ENCODE measurements around the gene PRKCE.

The PRKCE gene

GRCh38 chr2:46116553-46116991 lies 465.1 kb downstream of the PRKCE start:
- FAIRE-seq, result no peak
- TF ChIP-seq TAF1 (IDR thresholded peaks at IDR 0.05; ENCODE audit: borderline replicate concordance, low read depth, low read length) (no peak), POLR2AphosphoS5 (IDR thresholded peaks at IDR 0.05; ENCODE audit: low read depth, low read length) (no peak), POLR2A (IDR thresholded peaks at IDR 0.05; ENCODE audit: low read depth, low read length) (no peak)
- no peak for DNase-seq (ENCODE audit: insufficient read length)

- DNase-seq (ENCODE audit: insufficient read length), result no peak
- no peak for FAIRE-seq
- TF ChIP-seq POLR2AphosphoS5 (IDR thresholded peaks at IDR 0.05; ENCODE audit: low read depth, low read length), result no peak
- no peak for TF ChIP-seq POLR2A (IDR thresholded peaks at IDR 0.05; ENCODE audit: low read depth, low read length)
- TF ChIP-seq TAF1 (IDR thresholded peaks at IDR 0.05; ENCODE audit: borderline replicate concordance, low read depth, low read length), result no peak
These were observed 465.9 kb downstream of the PRKCE start for GRCh38 chr2:46117379-46117778.

GRCh38 chr2:46117994-46118393 lies 466.5 kb downstream of the PRKCE start:
- no peak for FAIRE-seq
- no peak for TF ChIP-seq POLR2A (IDR thresholded peaks at IDR 0.05; ENCODE audit: low read depth, low read length)
- TF ChIP-seq POLR2AphosphoS5 (IDR thresholded peaks at IDR 0.05; ENCODE audit: low read depth, low read length), result no peak
- no peak for TF ChIP-seq TAF1 (IDR thresholded peaks at IDR 0.05; ENCODE audit: borderline replicate concordance, low read depth, low read length)

GRCh38 chr2:46118656-46119371 lies 467.3 kb downstream of the PRKCE start:
- TF ChIP-seq TAF1 (IDR thresholded peaks at IDR 0.05; ENCODE audit: borderline replicate concordance, low read depth, low read length), result no peak
- TF ChIP-seq POLR2A (IDR thresholded peaks at IDR 0.05; ENCODE audit: low read depth, low read length), result no peak
- TF ChIP-seq POLR2AphosphoS5 (IDR thresholded peaks at IDR 0.05; ENCODE audit: low read depth, low read length), result no peak
- DNase-seq (ENCODE audit: insufficient read length), result no peak
- no peak for FAIRE-seq

More at GRCh38 chr2:46117994-46118393, 466.5 kb downstream of the PRKCE start:
- no peak for DNase-seq (ENCODE audit: insufficient read length)

- no peak for FAIRE-seq
- TF ChIP-seq POLR2AphosphoS5 (IDR thresholded peaks at IDR 0.05; ENCODE audit: low read depth, low read length) (no peak), POLR2A (IDR thresholded peaks at IDR 0.05; ENCODE audit: low read depth, low read length) (no peak), TAF1 (IDR thresholded peaks at IDR 0.05; ENCODE audit: borderline replicate concordance, low read depth, low read length) (no peak)
- DNase-seq (ENCODE audit: insufficient read length), result no peak
These were observed 468.0 kb downstream of the PRKCE start for GRCh38 chr2:46119453-46119852.

- TF ChIP-seq TAF1 (IDR thresholded peaks at IDR 0.05; ENCODE audit: borderline replicate concordance, low read depth, low read length) (no peak), POLR2A (IDR thresholded peaks at IDR 0.05; ENCODE audit: low read depth, low read length) (no peak), POLR2AphosphoS5 (IDR thresholded peaks at IDR 0.05; ENCODE audit: low read depth, low read length) (no peak)
- FAIRE-seq, result no peak
- no peak for DNase-seq (ENCODE audit: insufficient read length)
These were observed 469.5 kb downstream of the PRKCE start for GRCh38 chr2:46120792-46121555.

- no peak for DNase-seq (ENCODE audit: insufficient read length)
- no peak for TF ChIP-seq POLR2A (IDR thresholded peaks at IDR 0.05; ENCODE audit: low read depth, low read length)
- TF ChIP-seq POLR2AphosphoS5 (IDR thresholded peaks at IDR 0.05; ENCODE audit: low read depth, low read length), result no peak
- no peak for TF ChIP-seq TAF1 (IDR thresholded peaks at IDR 0.05; ENCODE audit: borderline replicate concordance, low read depth, low read length)
- no peak for FAIRE-seq
These were observed 471.0 kb downstream of the PRKCE start for GRCh38 chr2:46122318-46122976.

GRCh38 chr2:46123013-46123412 lies 471.5 kb downstream of the PRKCE start:
- no peak for DNase-seq (ENCODE audit: insufficient read length)
- TF ChIP-seq POLR2A (IDR thresholded peaks at IDR 0.05; ENCODE audit: low read depth, low read length) (no peak), POLR2AphosphoS5 (IDR thresholded peaks at IDR 0.05; ENCODE audit: low read depth, low read length) (no peak), TAF1 (IDR thresholded peaks at IDR 0.05; ENCODE audit: borderline replicate concordance, low read depth, low read length) (no peak)
- FAIRE-seq, result no peak

- DNase-seq (ENCODE audit: insufficient read length) (no peak), FAIRE-seq (no peak)
- TF ChIP-seq POLR2A (IDR thresholded peaks at IDR 0.05; ENCODE audit: low read depth, low read length), result no peak
- no peak for TF ChIP-seq POLR2AphosphoS5 (IDR thresholded peaks at IDR 0.05; ENCODE audit: low read depth, low read length)
These were observed 474.3 kb downstream of the PRKCE start for GRCh38 chr2:46125798-46126197.

GRCh38 chr2:46126571-46126970 lies 475.1 kb downstream of the PRKCE start:
- DNase-seq (ENCODE audit: insufficient read length) (no peak), FAIRE-seq (no peak)
- no peak for TF ChIP-seq POLR2AphosphoS5 (IDR thresholded peaks at IDR 0.05; ENCODE audit: low read depth, low read length)
- TF ChIP-seq TAF1 (IDR thresholded peaks at IDR 0.05; ENCODE audit: borderline replicate concordance, low read depth, low read length), result no peak

- no peak for DNase-seq (ENCODE audit: insufficient read length)
- no peak for FAIRE-seq
- TF ChIP-seq POLR2AphosphoS5 (IDR thresholded peaks at IDR 0.05; ENCODE audit: low read depth, low read length), result no peak
- no peak for TF ChIP-seq TAF1 (IDR thresholded peaks at IDR 0.05; ENCODE audit: borderline replicate concordance, low read depth, low read length)
These were observed 475.7 kb downstream of the PRKCE start for GRCh38 chr2:46127176-46127575.
